H1 (cell line): ENCODE measurements around the gene HSPA12A. TPM values are rescaled to one million over a fixed set of nuclear protein-coding genes. Genes with fewer than 3 reads are reported as not detected.

Experiments
- CTCF ChIA-PET: fragments of 300-600 bp; sonication (Branson Sonifier 250); formaldehyde crosslinking; loops from one replicate; lab custom pipeline; 2021; ENCODE audit not compliant: partially characterized antibody; lab: Charles Lee
- POLR2A ChIA-PET: fragments of 300-600 bp; sonication (Branson Sonifier 250); formaldehyde crosslinking; loops from one replicate; lab custom pipeline; 2021; ENCODE audit warnings: inconsistent platforms; ENCODE audit not compliant: partially characterized antibody; lab: Charles Lee
- DNase-seq, 2 experiments: peaks; one replicate each; pipeline versions ENCODE4 v3.0.0 to v3.0.0-alpha.2; 2010 to 2022; ENCODE audit warnings: low spot score in 2 of 2, low read depth in 1 of 2, mixed read lengths in 1 of 2
- FAIRE-seq: peaks from 2 replicates; lab custom pipeline; 2011; peaks lifted over from hg19 to GRCh38; lab: Jason Lieb, UNC
- H2AFZ ChIP-seq: 2 replicates; pipeline ENCODE4 v1.8.1; 2012; ENCODE audit warnings: low read length, inconsistent platforms
- H2AK5ac ChIP-seq: 2 replicates; pipeline ENCODE4 v1.6.1; 2013; ENCODE audit warnings: low read depth, low read length
- H2BK120ac ChIP-seq: replicated peaks from 2 replicates; pipeline ENCODE3; 2013; ENCODE audit warnings: low read depth, low read length, inconsistent platforms
- H2BK12ac ChIP-seq: 2 replicates; pipeline ENCODE4 v1.6.1; 2013; ENCODE audit warnings: low read depth, low read length
- H2BK15ac ChIP-seq: 2 replicates; pipeline ENCODE4 v1.6.1; 2013; ENCODE audit warnings: low read length
- H2BK20ac ChIP-seq: 2 replicates; pipeline ENCODE4 v1.6.1; 2013; ENCODE audit warnings: low read length
- H2BK5ac ChIP-seq: 2 replicates; pipeline ENCODE4 v1.6.1; 2013; ENCODE audit warnings: low read depth, low read length
- H3K14ac ChIP-seq: 2 replicates; pipeline ENCODE4 v1.6.1; 2013; ENCODE audit warnings: inconsistent platforms; ENCODE audit not compliant: insufficient read length
- H3K18ac ChIP-seq: 2 replicates; pipeline ENCODE4 v1.6.1; 2013; ENCODE audit warnings: low read length; ENCODE audit errors: extremely low read depth
- H3K23ac ChIP-seq: 2 replicates; pipeline ENCODE4 v1.6.1; 2013; ENCODE audit warnings: inconsistent platforms; ENCODE audit not compliant: insufficient read length
- H3K23me2 ChIP-seq: 2 replicates; pipeline ENCODE4 v1.6.1; 2013; ENCODE audit warnings: low read depth, low read length
- H3K27ac ChIP-seq: 2 replicates; pipeline ENCODE4 v1.6.1; 2011; ENCODE audit warnings: low read depth, low read length, inconsistent platforms
- H3K27me3 ChIP-seq, 4 experiments: replicated peaks in 1 of 4; 1 replicate in 1 of 4; 2 replicates in 3 of 4; pipeline versions ENCODE4 v1.6.1 to v1.8.1; 2011 to 2013; ENCODE audit warnings: low read length in 3 of 4, mild to moderate bottlenecking in 3 of 4, inconsistent platforms in 2 of 4, mixed read lengths in 2 of 4, moderate library complexity in 1 of 4; ENCODE audit not compliant: control insufficient read depth in 3 of 4, insufficient read depth in 3 of 4; ENCODE audit errors: extremely low read depth in 1 of 4
- H3K36me3 ChIP-seq, 4 experiments: 2 replicates each; pipeline versions ENCODE4 v1.6.1 to v1.8.1; 2011 to 2013; ENCODE audit warnings: mild to moderate bottlenecking in 4 of 4, low read length in 3 of 4, moderate library complexity in 2 of 4, control low read depth in 1 of 4, inconsistent platforms in 1 of 4; ENCODE audit not compliant: insufficient read depth in 4 of 4, control insufficient read depth in 2 of 4
- H3K4ac ChIP-seq: replicated peaks from 2 replicates; pipeline ENCODE3; 2013; ENCODE audit warnings: low read length, low read depth, mixed read lengths, inconsistent platforms; ENCODE audit not compliant: insufficient read length
- H3K4me1 ChIP-seq, 4 experiments: replicated peaks in 1 of 4; 1 replicate in 1 of 4; 2 replicates in 3 of 4; pipeline versions ENCODE4 v1.6.1 to v1.8.1; 2011 to 2013; ENCODE audit warnings: low read length in 3 of 4, inconsistent platforms in 2 of 4, mixed read lengths in 1 of 4; ENCODE audit not compliant: insufficient read depth in 4 of 4, control insufficient read depth in 3 of 4
- H3K4me2 ChIP-seq, 2 experiments: 2 replicates each; pipeline versions ENCODE4 v1.6.1 to v1.8.1; 2011 to 2013; ENCODE audit warnings: low read depth in 2 of 2, low read length in 2 of 2, control low read depth in 1 of 2, inconsistent platforms in 1 of 2, mild to moderate bottlenecking in 1 of 2; ENCODE audit not compliant: insufficient read depth in 1 of 2
- H3K4me3 ChIP-seq, 4 experiments: fragments of 200-600, 300-600 bp in 1 of 4; sonication (generic), shearing (Covaris generic), sonication (Bioruptor Twin) in 1 of 4; 2 replicates each; pipeline versions ENCODE4 v1.5.1 to v1.8.1; 2011 to 2016; ENCODE audit warnings: low read length in 4 of 4, low read depth in 3 of 4, control low read depth in 2 of 4, inconsistent platforms in 2 of 4, mild to moderate bottlenecking in 2 of 4, mixed read lengths in 1 of 4, moderate library complexity in 1 of 4; ENCODE audit not compliant: insufficient read depth in 2 of 4; ENCODE audit errors: extremely low read depth in 1 of 4
- H3K56ac ChIP-seq: replicated peaks from 2 replicates; pipeline ENCODE3; 2013; ENCODE audit warnings: low read depth, mild to moderate bottlenecking, mixed read lengths, low read length, inconsistent platforms; ENCODE audit not compliant: insufficient read length
- H3K79me1 ChIP-seq: 2 replicates; pipeline ENCODE4 v1.6.1; 2013; ENCODE audit warnings: low read depth, low read length, control low read depth
- H3K79me2 ChIP-seq, 2 experiments: 2 replicates each; pipeline versions ENCODE4 v1.6.1 to v1.8.1; 2012 to 2013; ENCODE audit warnings: low read length in 2 of 2, mild to moderate bottlenecking in 2 of 2, inconsistent platforms in 1 of 2; ENCODE audit not compliant: insufficient read depth in 2 of 2, control insufficient read depth in 1 of 2
- H3K9ac ChIP-seq, 4 experiments: replicated peaks in 1 of 4; 1 replicate in 1 of 4; 2 replicates in 3 of 4; pipeline versions ENCODE4 v1.6.1 to v1.8.1; 2011 to 2013; ENCODE audit warnings: low read depth in 3 of 4, low read length in 3 of 4, control low read depth in 2 of 4, mild to moderate bottlenecking in 2 of 4, moderate library complexity in 2 of 4, inconsistent platforms in 1 of 4; ENCODE audit errors: extremely low read depth in 1 of 4
- H3K9me3 ChIP-seq, 2 experiments: 2 replicates each; pipeline versions ENCODE4 v1.6.1 to v1.8.1; 2012 to 2013; ENCODE audit warnings: mild to moderate bottlenecking in 2 of 2, moderate library complexity in 2 of 2, control low read depth in 1 of 2, inconsistent platforms in 1 of 2, low read depth in 1 of 2, low read length in 1 of 2, mixed read lengths in 1 of 2; ENCODE audit not compliant: insufficient read depth in 2 of 2
- H4K20me1 ChIP-seq, 2 experiments: replicated peaks in 1 of 2; 2 replicates each; pipeline versions ENCODE3 to v1.8.1; 2011 to 2013; ENCODE audit warnings: inconsistent platforms in 2 of 2, low read length in 2 of 2, mild to moderate bottlenecking in 1 of 2; ENCODE audit not compliant: insufficient read depth in 2 of 2, control insufficient read depth in 1 of 2
- H4K5ac ChIP-seq: 2 replicates; pipeline ENCODE4 v1.6.1; 2013; ENCODE audit warnings: low read length, low read depth, mixed read lengths, inconsistent platforms; ENCODE audit not compliant: insufficient read length
- H4K8ac ChIP-seq: 2 replicates; pipeline ENCODE4 v1.8.0; 2013; ENCODE audit warnings: mild to moderate bottlenecking, moderate library complexity, low read length, inconsistent platforms; ENCODE audit not compliant: insufficient read depth; ENCODE audit errors: extremely low read depth
- H4K91ac ChIP-seq: replicated peaks from 2 replicates; pipeline ENCODE3; 2013; ENCODE audit warnings: low read length, mixed read lengths, inconsistent platforms; ENCODE audit not compliant: insufficient read length
- BACH1 ChIP-seq: IDR thresholded peaks from 2 replicates; pipeline ENCODE4 v1.6.1; 2012; ENCODE audit warnings: low read length, improper control_type of control experiment
- CEBPB ChIP-seq: IDR thresholded peaks from 2 replicates; pipeline ENCODE4 v1.6.1; 2012; ENCODE audit warnings: low read depth, low read length
- CHD1 ChIP-seq: IDR thresholded peaks from 2 replicates; pipeline ENCODE4 v1.6.1; 2012; ENCODE audit warnings: low read depth, low read length, improper control_type of control experiment
- KDM1A ChIP-seq: fragments of 200-600, 300-600 bp; sonication (generic); IDR thresholded peaks from 2 replicates; pipeline ENCODE4 v1.7.1; 2016; ENCODE audit warnings: mild to moderate bottlenecking, low read length, borderline replicate concordance
- POU5F1 ChIP-seq: IDR thresholded peaks from 2 replicates; pipeline ENCODE4 v1.6.1; 2011; ENCODE audit warnings: low read depth, mild to moderate bottlenecking, low read length, moderate library complexity
- RFX5 ChIP-seq: IDR thresholded peaks from 2 replicates; pipeline ENCODE4 v1.6.1; 2011; ENCODE audit warnings: low read depth, low read length, improper control_type of control experiment, borderline replicate concordance
- WGBS, 2 experiments: shearing (Covaris generic) in 1 of 2; methylation state at CpG; one replicate each; pipeline versions ENCODE4 v1.1.6 to v1.1.7; 2013 to 2015; ENCODE audit warnings: low lambda C conversion rate in 2 of 2, mixed read lengths in 2 of 2, inconsistent platforms in 1 of 2, low coverage in 1 of 2, missing lambda C conversion rate in 1 of 2; ENCODE audit not compliant: insufficient replicate concordance in 2 of 2, insufficient coverage in 1 of 2, insufficient read length in 1 of 2; ENCODE audit errors: extremely low coverage in 1 of 2, missing lambda C conversion rate in 1 of 2; 5-methylcytosine and 5-hydroxymethylcytosine counted together
- polyA plus RNA-seq, 7 experiments: library from polyadenylated mRNA; depleted of rRNA in 3 of 7; stranded (reverse) in 5 of 7; unstranded in 2 of 7; fragments of >200 nt in 5 of 7; fragments of 200-250 nt in 2 of 7; gene quantifications; 1 replicate in 5 of 7; 2 replicates in 1 of 7; 4 replicates in 1 of 7; pipeline versions ENCODE4 v1.2.1 to v1.2.3, GENCODE V29; 2011 to 2013; ENCODE audit warnings: missing spikeins in 2 of 7, mixed read lengths in 2 of 7
- total RNA-seq: library from RNA; stranded (reverse); fragmentation: NEBNext Ultra II Directional; extraction: Animal tissue kit (Norgen Biotek cat#: 25700); gene quantifications from 2 replicates; pipeline ENCODE4 v1.2.1, GENCODE V29; 2021

Gene HSPA12A
- total and polyA plus RNA-seq, 2 of the 8 experiments (the other 6 are each of a cell fraction or from before 2014, with no cell fraction given): 3.1 to 6.9 TPM

- Histone ChIP-seq H3K4me3 (no peak overlapping the region), H4K5ac (no peak overlapping the region), H3K56ac (no peak overlapping the region), H2BK15ac (no peak overlapping the region), H3K14ac (no peak overlapping the region), H3K4me2 (no peak overlapping the region), H3K4ac (no peak overlapping the region), H2AK5ac (no peak overlapping the region), H2BK120ac (no peak overlapping the region), H4K8ac (no peak overlapping the region), H3K18ac (no peak overlapping the region), H3K79me2 (no peaks in the 10 kb centered on the region), H4K20me1 (no peaks in the 10 kb centered on the region), H2BK5ac (no peak overlapping the region), H3K9ac (no peak overlapping the region), H4K91ac (no peak overlapping the region), H2AFZ (no peak overlapping the region), H3K4me1 (peaks cover 0 to 7% (median 0%) of the 10 kb centered on the region in 4 experiments; a peak in 2 of 7 replicates), H3K79me1 (no peaks in the 10 kb centered on the region), H2BK20ac (no peak overlapping the region), H3K23ac (no peak overlapping the region), H2BK12ac (no peak overlapping the region), H3K27ac (no peak overlapping the region), H3K23me2 (no peaks in the 10 kb centered on the region), H3K9me3 (no peaks in the 10 kb centered on the region), H3K27me3 (no peaks in the 10 kb centered on the region; a peak in 1 of 7 replicates), H3K36me3 (no peaks in the 10 kb centered on the region)
- no peak for DNase-seq
- CTCF ChIA-PET: interaction anchor here (0.7 to 6.9 kb wide), 6 partner anchors 10 to 115 kb away, joined by 3 to 37 read pairs (median 5); no protein-coding TSS in a partner anchor
- POLR2A ChIA-PET: no interaction called here
- TF ChIP-seq RFX5: no peak
- TF ChIP-seq CEBPB: no peak
- TF ChIP-seq POU5F1: no peak
- TF ChIP-seq KDM1A: no peak
- no peak for TF ChIP-seq BACH1
- TF ChIP-seq CHD1: no peak
- FAIRE-seq: no peak
- WGBS, 2 experiments: 89% methylated on average over 10 of the region's 10 CpGs; no CpG with 5 or more reads in 1 of the 2 experiments
These were observed 27.9 kb upstream of the HSPA12A start for GRCh38 chr10:116770281-116770680.
